GM20431 (cell line): ENCODE data around the gene TBX1.

ENCODE experiments used
- in situ Hi-C: fragments of 300-500 bp; cut with MseI, MboI; formaldehyde crosslinking; loops from one replicate; pipeline ENCODE4 v1.15.0; 2020; ENCODE audit warnings: low sequenced_read_pairs; ENCODE audit not compliant: unreplicated experiment

TBX1 gene

DNA sequence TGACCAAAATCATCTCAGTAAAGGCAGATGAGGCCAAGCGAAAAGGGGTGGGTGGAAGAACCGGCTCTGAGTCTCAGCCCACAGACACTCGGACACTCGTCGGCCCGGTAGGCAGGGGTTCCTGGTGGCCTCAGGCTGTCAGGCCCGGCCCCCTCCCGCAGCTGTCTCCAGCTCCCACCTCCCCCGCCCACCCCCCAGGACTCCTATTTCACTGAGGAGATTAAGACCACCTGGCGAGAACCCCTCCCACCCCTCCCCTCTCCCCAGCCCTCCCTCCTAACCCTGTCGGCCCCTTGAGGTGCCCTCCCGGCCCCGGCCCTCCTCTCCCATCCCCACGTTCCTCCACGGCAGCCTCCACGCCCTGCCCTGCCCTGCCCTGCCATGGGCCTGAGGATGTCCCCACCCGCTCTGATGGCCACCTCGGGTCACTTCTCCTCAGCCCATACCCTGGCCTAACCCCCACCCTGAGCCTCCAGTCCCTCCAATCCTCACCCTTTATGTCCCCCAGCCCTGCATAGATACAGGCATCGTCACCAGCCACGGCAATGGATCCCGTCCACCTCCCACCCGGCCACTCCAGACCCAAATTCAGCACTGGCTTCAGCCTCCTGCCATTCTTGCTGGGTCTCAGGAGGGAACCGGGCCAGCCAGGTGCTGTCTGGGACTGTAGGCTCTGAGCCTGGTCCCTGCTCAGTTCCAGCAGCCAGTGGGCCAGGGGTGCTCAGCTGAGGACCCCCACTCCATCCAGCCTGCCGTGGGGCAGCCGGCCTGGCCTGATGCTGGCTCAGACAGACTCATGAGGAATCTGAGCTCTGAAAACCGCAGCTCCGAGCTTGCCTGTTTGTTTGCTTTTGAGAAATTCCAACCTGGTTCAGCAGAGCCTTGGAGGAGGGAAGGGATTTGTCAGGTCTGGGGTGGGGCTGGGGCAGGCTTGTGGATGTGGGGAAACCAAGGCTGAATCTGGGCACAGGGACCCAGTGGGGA is 9.8 kb upstream of the TBX1 start:
- in situ Hi-C loops, result no loop called here

DNA sequence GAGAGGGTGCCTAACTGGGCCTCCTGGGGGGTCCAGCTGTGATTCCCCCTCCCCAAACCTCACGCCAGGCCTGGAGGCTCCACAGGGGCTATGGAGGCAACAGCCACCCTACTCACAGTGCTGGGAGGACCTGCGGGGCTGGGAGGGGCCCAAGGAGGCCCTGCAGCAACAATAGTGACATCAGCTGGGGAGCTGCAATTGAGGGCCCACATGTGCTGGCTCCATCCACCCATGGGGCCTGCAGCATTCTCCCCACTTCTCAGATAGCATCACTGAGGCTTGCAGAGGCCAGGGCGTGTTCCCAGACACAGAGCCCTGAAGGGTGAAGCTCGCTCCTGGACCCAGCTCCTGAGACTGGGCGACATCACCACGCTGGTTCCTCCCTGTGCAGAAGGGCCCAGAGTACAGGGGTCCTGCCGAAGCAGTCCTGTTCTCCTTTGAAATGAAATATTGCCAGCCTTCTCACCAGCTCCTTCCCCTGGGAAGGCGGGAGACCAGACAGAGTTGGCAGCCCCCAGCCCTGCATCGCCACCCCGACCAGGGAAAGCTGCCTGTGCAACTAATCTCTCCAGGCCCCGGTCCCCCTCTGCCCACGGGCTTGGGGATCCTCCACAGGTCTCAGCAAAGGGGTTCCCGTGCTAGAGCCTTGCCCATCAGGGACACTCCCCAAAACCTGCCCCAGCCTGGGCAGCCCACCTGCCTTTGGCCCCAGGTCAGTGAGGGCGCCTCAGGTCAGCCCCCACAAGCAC is 8.9 kb upstream of the TBX1 start:
- in situ Hi-C loops, result no loop called here

DNA sequence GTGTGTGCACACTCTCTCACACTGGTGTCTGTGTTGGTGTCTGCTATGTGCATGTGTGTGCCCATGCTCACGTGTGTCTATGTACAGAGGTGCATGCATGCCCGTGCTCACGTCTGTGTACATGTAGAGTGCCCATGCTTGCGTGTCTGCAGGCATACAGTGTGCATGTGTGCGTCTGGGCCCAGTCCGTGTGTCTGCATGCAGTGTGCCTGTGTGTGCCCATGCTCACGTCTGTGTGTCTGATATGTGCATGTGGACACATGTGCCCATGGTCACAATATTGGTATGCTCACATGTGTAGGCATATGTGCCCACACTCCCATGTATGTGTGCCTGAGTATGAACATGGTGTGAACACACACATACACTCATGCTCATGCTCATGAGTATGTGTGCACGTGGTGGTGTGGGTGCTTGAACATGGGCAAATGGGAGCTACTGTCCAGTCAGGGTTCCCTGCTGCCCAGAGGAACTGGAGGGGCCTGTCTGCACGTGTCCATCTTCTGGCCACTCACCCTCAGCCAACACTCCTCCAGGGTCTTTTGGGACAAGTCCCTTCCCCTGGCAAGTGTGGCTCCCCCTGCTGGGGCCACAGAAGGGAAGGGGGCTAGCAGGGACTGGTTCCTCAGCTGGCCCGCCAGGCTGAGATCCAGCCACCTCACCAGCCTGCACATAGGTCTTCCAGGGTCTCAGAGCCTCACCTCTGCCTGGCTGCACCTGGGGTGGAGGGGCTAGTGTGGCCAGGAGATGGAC is 7.3 kb upstream of the TBX1 start:
- in situ Hi-C loops, result no loop called here

DNA sequence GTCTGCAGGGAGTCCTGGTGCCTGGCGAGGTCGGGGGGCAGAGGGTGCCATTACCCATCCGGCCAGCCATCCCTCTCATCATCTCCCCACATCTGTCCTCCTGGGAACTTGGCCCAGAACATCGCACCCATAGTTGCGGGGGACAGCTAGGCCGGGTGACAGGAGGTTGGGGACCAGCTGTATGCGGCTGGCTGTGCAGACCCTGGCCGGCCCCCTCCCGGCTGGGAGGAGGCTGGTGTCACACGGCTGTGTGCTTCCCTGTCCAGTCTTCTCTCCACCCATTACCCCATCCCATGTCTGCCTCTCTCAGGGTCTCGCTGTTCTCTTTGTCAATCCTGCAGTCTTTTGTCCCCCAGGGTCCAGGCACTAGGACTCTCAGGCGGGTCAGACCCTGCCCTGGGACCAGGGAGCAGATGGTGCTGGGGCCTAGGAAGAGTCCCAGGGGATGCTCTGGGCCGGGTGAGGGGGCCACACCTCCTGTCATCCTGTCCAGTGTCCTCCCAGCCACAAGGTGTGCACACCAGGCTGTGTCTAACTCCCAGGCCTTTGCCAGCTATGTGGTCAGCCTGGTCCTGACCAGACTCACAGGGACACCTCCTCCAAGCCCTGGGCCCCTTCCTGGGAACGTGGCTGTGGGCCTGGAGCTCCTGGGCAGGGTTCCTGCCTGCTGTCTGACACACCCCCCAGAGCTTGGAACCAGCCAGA is 6.4 kb upstream of the TBX1 start:
- in situ Hi-C loops, result no loop called here

DNA sequence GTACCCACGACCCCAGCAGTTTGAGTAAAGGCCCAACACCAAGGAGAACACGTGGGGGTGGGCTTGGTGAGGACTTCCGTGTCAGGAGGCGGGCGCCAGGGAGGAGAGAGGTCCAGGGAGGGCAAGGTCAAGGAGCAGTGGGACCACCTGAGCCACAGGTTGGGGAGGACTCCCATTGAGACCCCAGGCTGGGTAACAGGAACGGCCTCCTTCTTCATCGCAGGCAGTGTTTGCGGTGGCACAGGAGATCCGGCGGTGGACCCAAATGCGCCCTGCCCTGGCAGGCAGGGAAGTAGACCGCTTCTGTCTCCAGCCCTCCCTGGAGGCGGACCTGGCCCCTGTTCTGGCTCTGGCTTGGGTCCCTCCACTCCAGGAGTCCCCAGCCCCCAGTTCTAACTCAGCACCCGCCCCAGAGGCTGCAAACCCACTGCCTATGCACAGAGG is 5.9 kb upstream of the TBX1 start:
- in situ Hi-C loops, result no loop called here

- in situ Hi-C loops, result no loop called here
Measured at GRCh38 chr22:19755145-19755710, 5.3 kb upstream of the TBX1 start.

- in situ Hi-C loops, result no loop called here
Measured at GRCh38 chr22:19755722-19756287, 4.8 kb upstream of the TBX1 start.

DNA sequence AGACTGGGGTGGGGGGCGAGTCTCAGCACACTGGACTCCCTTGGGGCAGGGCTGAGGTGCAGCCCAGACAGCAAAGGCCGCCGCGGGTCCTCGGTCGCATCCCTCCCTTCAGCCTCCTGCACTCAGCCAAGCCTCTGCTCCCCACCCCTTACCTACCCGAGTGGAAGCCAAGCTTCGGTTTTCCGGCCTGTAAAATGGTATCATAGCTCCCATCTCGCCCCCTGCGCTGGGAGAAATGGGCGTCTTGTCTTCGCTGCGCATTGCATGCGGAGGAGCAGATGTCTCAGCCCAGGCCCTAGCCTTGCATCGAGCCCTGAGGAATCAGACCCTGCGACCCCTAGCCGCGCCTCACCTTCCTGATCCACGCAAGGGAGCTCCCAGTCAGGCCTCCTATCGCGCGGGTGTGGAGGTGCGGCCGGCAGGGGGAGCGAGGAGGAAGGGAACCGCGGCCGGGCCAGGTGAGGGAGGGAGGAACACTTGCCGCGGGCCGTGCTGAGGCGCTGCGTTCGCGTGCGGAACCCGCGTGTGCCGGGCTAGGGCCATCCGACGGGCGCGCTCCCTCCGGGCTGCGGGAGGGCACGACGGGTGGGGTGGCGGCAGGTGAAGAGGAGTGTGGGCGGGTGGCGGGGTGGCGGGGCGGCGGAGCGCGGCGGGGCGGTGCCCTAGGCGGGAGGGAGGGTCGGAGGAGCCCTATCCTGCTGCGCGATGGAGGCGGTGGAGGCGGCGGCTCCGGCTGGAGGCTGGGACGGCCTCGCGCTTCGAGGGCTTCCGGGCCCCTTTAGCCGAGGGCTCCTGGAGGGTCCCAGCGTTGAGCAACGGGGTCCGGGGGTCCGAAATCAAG is 4.1 kb upstream of the TBX1 start:
- in situ Hi-C loops, result no loop called here

- in situ Hi-C loops, result no loop called here
Measured at GRCh38 chr22:19757140-19757984, 3.2 kb upstream of the TBX1 start.

GRCh38 chr22:19757985-19758895 is 2.3 kb upstream of the TBX1 start:
- in situ Hi-C loops, result no loop called here

DNA sequence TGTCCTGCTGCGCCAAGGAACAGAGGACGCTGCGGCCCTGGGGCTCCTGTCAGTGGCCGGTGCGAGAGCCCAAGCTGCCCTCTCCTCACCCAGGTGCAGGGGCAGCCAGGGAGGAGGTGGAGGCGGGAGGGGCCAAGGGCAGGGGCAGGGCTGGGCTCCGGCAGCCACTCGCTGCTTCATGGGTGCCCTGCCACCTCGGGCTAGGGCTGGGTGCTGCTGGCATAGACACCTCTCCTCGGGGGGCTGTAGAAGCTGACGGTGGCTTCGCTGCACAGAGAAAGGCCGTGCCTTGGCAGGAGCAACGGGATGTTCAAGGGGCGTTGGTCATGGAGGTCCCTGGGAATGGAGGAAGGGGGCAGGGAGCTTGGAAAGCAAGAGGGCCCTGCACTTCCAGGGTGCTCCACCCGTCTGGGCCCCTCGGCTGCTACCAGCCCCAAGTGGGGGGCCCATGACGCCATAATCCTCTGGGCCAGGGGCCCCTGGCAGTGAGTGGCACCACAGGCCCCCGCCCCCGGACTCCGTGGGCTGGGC is 1.6 kb upstream of the TBX1 start:
- in situ Hi-C loops, result no loop called here

- in situ Hi-C loops, result no loop called here
Measured at GRCh38 chr22:19759427-19760057, 1.0 kb upstream of the TBX1 start.

- in situ Hi-C loops, result no loop called here
Measured at GRCh38 chr22:19760951-19761724, 560 bp downstream of the TBX1 start.

GRCh38 chr22:19761725-19762567 is 1.4 kb downstream of the TBX1 start:
- in situ Hi-C loops, result no loop called here
